NT2/D1 (cell line): ENCODE results near the gene C1RL.

ENCODE experiments used
- DNase-seq: peaks from one replicate; pipeline ENCODE4 v3.0.0-alpha.2; 2011; ENCODE audit warnings: low read depth, low spot score
- H3K27me3 ChIP-seq: 2 replicates; pipeline ENCODE4 v1.6.0; 2011; ENCODE audit warnings: mild to moderate bottlenecking; ENCODE audit not compliant: insufficient read length, insufficient read depth
- H3K36me3 ChIP-seq: 2 replicates; pipeline ENCODE4 v1.6.1; 2011; ENCODE audit warnings: mild to moderate bottlenecking, low read length, mixed read lengths; ENCODE audit not compliant: insufficient read depth, insufficient read length
- H3K4me1 ChIP-seq: 2 replicates; pipeline ENCODE4 v1.5.1; 2011; ENCODE audit not compliant: insufficient read depth, insufficient read length
- H3K4me3 ChIP-seq: 2 replicates; pipeline ENCODE4 v1.5.1; 2011; ENCODE audit warnings: low read depth; ENCODE audit not compliant: insufficient read length
- H3K9ac ChIP-seq: 2 replicates; pipeline ENCODE4 v1.6.0; 2011; ENCODE audit warnings: low read depth; ENCODE audit not compliant: insufficient read length
- H3K9me3 ChIP-seq: 2 replicates; pipeline ENCODE4 v1.5.1; 2011; ENCODE audit warnings: mild to moderate bottlenecking, low read length; ENCODE audit not compliant: insufficient read depth
- SUZ12 ChIP-seq: IDR thresholded peaks from 2 replicates; pipeline ENCODE4 v1.6.1; 2011; ENCODE audit not compliant: insufficient read length, insufficient read depth; ENCODE audit errors: extremely low read depth
- YY1 ChIP-seq: IDR thresholded peaks from 2 replicates; pipeline ENCODE4 v1.6.1; 2011; ENCODE audit not compliant: insufficient read length, insufficient read depth
- ZNF274 ChIP-seq: IDR thresholded peaks from 2 replicates; pipeline ENCODE4 v1.6.1; 2011; ENCODE audit warnings: mild to moderate bottlenecking, low read depth, low read length

C1RL gene

GRCh38 chr12:7143564-7143963, 34.5 kb upstream of the C1RL start:
- Histone ChIP-seq H3K9me3 (no peaks in the 10 kb centered on the region), H3K9ac (no peak overlapping the region), H3K4me1 (no peaks in the 10 kb centered on the region), H3K27me3 (no peaks in the 10 kb centered on the region), H3K36me3 (peaks cover 36% of the 10 kb centered on the region), H3K4me3 (no peak overlapping the region)
- DNase-seq, result no peak
- no peak for TF ChIP-seq ZNF274
- TF ChIP-seq YY1, result no peak
- no peak for TF ChIP-seq SUZ12

DNA sequence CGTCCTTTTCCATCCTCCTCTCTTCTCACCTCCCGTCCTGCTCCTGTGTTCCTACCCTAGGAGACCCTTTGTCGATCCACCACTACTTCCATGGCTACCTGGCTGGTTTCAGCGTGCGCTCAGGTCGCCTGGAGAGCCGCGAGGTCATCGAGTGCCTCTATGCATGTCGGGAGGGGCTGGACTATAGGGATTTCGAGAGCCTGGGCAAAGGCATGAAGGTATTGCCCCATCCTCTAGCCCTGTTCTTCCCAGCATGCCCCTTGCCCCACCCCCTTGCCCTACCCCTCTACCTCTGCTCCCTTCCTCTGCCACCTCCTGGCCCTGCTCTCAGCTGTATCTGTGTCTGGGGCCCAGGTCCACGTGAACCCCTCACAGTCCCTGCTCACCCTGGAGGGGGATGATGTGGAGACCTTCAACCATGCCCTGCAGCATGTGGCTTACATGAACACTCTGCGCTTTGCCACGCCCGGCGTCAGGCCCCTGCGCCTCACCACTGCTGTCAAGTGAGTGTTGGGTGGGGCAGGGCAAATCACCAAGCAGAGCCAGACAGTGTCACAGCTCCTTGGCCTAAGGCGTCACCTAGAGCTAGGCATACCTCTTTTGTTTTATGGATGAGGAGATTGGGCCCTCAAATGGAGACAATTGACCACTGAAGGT, 33.9 kb upstream of the C1RL start:
- TF ChIP-seq SUZ12, result no peak
- TF ChIP-seq ZNF274, result no peak
- TF ChIP-seq YY1, result no peak
- no peak overlapping the region for H3K4me3 ChIP-seq
- H3K36me3 ChIP-seq, result peaks cover 39% of the 10 kb centered on the region
- no peaks in the 10 kb centered on the region for H3K9me3 ChIP-seq
- DNase-seq, result no peak
- H3K4me1 ChIP-seq, result no peaks in the 10 kb centered on the region
- no peak overlapping the region for H3K9ac ChIP-seq
- no peaks in the 10 kb centered on the region for H3K27me3 ChIP-seq

- peak; percentile 75 for DNase-seq
- Histone ChIP-seq H3K27me3 (no peaks in the 10 kb centered on the region), H3K4me3 (no peak overlapping the region), H3K4me1 (no peaks in the 10 kb centered on the region), H3K9ac (no peak overlapping the region), H3K36me3 (peaks cover 46% of the 10 kb centered on the region), H3K9me3 (no peaks in the 10 kb centered on the region)
- no peak for TF ChIP-seq ZNF274
- TF ChIP-seq SUZ12, result no peak
- no peak for TF ChIP-seq YY1
These were observed 33.1 kb upstream of the C1RL start for GRCh38 chr12:7142056-7142644.

DNA sequence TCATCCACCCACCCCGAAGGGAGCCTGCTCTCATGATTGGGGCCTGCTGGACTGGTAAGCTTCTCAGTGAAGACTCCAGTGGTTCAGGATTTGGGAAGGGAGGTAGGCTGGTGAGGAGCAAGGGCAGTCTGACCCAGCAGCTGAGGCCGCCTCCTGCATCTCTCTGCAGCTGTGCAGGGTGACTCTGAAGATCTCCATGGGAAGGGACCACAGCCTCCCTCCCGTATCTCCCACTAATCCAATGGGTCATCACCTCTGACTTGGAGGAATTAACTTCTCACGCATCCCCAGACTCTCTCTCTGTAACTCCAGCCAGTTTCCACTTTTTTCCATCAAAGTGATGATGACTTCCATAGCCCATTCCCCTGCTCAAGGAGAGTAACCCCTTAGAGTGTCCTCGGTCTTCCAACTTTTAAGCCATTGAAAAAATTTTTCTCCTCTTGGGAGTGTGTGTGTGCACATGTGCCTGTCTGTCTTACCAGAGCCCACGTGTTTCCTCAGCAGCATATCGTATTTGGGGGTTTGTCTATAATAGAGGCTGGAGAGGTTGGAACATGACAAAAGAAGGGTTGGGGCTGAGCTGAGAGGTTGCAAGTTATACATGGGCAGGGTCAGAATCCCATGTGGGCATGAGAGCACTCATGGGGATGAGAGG, 32.5 kb upstream of the C1RL start:
- H3K36me3 ChIP-seq, result peaks cover 49% of the 10 kb centered on the region
- DNase-seq, result no peak
- TF ChIP-seq ZNF274 (no peak), SUZ12 (no peak), YY1 (no peak)

DNA sequence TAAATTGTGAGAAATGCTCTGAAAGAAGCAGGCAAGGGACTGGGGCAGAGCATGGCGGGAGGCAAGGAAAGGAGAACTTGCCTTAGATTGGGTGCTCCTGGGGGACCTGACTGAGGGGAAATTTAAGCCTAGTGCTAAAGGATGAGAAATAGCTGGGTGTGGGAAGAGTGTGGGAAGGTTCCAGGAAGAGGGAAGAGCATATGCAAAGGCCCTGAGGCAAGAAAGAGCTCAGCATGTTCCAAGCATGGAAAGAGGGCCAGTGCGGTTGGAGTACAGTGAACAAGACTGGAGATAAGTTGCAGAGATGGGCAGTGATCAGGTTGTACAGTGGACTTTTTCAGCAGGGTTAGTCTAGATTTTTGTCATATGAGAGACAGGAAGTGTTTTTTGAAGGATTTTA, 30.2 kb upstream of the C1RL start:
- H3K27me3 ChIP-seq, result no peaks in the 10 kb centered on the region
- H3K9ac ChIP-seq, result no peak overlapping the region
- no peak for TF ChIP-seq ZNF274
- TF ChIP-seq YY1, result no peak
- TF ChIP-seq SUZ12, result no peak
- H3K4me3 ChIP-seq, result no peak overlapping the region
- no peaks in the 10 kb centered on the region for H3K4me1 ChIP-seq
- H3K36me3 ChIP-seq, result peaks cover 72% of the 10 kb centered on the region
- no peak for DNase-seq
- H3K9me3 ChIP-seq, result no peaks in the 10 kb centered on the region

More for the DNA sequence above, 32.5 kb upstream of the C1RL start:
- H3K27me3 ChIP-seq, result no peaks in the 10 kb centered on the region
- no peak overlapping the region for H3K4me3 ChIP-seq
- H3K9me3 ChIP-seq, result no peaks in the 10 kb centered on the region
- H3K9ac ChIP-seq, result no peak overlapping the region
- no peaks in the 10 kb centered on the region for H3K4me1 ChIP-seq

GRCh38 chr12:7137908-7138307, 28.9 kb upstream of the C1RL start:
- Histone ChIP-seq H3K4me1 (no peaks in the 10 kb centered on the region), H3K27me3 (no peaks in the 10 kb centered on the region), H3K9me3 (no peaks in the 10 kb centered on the region), H3K9ac (no peak overlapping the region), H3K36me3 (peaks cover 76% of the 10 kb centered on the region), H3K4me3 (no peak overlapping the region)
- TF ChIP-seq SUZ12 (no peak), YY1 (no peak), ZNF274 (no peak)
- no peak for DNase-seq

- Histone ChIP-seq H3K4me1 (peaks cover 4% of the 10 kb centered on the region), H3K27me3 (no peaks in the 10 kb centered on the region), H3K9ac (no peak overlapping the region), H3K36me3 (peaks cover 71% of the 10 kb centered on the region), H3K9me3 (no peaks in the 10 kb centered on the region), H3K4me3 (no peak overlapping the region)
- no peak for TF ChIP-seq YY1
- TF ChIP-seq ZNF274, result no peak
- TF ChIP-seq SUZ12, result no peak
- DNase-seq, result no peak
These were observed 27.7 kb upstream of the C1RL start for GRCh38 chr12:7136676-7137075.
